Ectodermal cell (in vitro differentiated cells): ENCODE measurements around the gene PRRX1.

ENCODE experiments used
- H3K27ac ChIP-seq: 2 replicates; pipeline ENCODE4 v1.7.0; 2013; ENCODE audit warnings: mild to moderate bottlenecking, low read depth, low read length; ENCODE audit not compliant: insufficient read depth, poor library complexity, severe bottlenecking
- H3K27me3 ChIP-seq: 2 replicates; pipeline ENCODE4 v1.7.0; 2013; ENCODE audit warnings: mild to moderate bottlenecking, low read length; ENCODE audit not compliant: insufficient read depth, control insufficient read depth, poor library complexity, severe bottlenecking
- H3K36me3 ChIP-seq: one replicate; pipeline ENCODE4 v1.7.0; 2013; ENCODE audit warnings: low read length; ENCODE audit not compliant: control insufficient read depth, insufficient read depth
- H3K4me1 ChIP-seq: one replicate; pipeline ENCODE4 v1.7.0; 2013; ENCODE audit warnings: low read length; ENCODE audit not compliant: control insufficient read depth, insufficient read depth
- H3K4me3 ChIP-seq: 2 replicates; pipeline ENCODE4 v1.7.0; 2013; ENCODE audit warnings: low read depth, low read length, control low read depth; ENCODE audit not compliant: insufficient read depth
- H3K9me3 ChIP-seq: 2 replicates; pipeline ENCODE4 v1.7.0; 2013; ENCODE audit warnings: mild to moderate bottlenecking, low read length, moderate library complexity; ENCODE audit not compliant: control insufficient read depth
- WGBS, 2 experiments: methylation state at CpG; one replicate each; pipeline ENCODE4 v1.1.7; 2013; ENCODE audit warnings: missing lambda C conversion rate in 2 of 2; 5-methylcytosine and 5-hydroxymethylcytosine counted together

Gene PRRX1

DNA sequence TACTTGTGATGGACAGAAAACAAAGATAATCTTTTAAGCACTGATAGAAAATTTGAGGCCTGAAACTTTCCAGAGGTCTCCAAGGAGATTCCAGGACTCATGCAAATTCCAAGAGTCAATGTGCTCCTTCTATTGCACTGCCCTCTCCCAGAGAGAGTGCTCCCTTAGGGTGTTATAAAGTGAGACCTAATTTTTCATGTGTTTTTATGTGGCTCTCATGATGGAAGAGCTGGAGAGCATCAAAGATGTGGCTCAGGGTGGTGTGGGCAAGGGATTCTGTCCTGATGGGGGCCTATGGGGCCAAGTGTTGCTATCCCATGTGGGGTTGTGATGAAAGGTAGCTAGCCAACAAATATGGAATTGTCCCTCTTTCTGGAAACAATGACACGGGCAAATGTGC lies 101.3 kb downstream of the PRRX1 start:
- no peak overlapping the region for H3K4me3 ChIP-seq
- 95 to 100% methylated on average over 1 of the region's 1 CpG for WGBS, 2 experiments
- H3K9me3 ChIP-seq: no peaks in the 10 kb centered on the region
- H3K27me3 ChIP-seq: no peaks in the 10 kb centered on the region
- H3K4me1 ChIP-seq: no peaks in the 10 kb centered on the region
- H3K27ac ChIP-seq: no peak overlapping the region
- H3K36me3 ChIP-seq: no peaks in the 10 kb centered on the region

DNA sequence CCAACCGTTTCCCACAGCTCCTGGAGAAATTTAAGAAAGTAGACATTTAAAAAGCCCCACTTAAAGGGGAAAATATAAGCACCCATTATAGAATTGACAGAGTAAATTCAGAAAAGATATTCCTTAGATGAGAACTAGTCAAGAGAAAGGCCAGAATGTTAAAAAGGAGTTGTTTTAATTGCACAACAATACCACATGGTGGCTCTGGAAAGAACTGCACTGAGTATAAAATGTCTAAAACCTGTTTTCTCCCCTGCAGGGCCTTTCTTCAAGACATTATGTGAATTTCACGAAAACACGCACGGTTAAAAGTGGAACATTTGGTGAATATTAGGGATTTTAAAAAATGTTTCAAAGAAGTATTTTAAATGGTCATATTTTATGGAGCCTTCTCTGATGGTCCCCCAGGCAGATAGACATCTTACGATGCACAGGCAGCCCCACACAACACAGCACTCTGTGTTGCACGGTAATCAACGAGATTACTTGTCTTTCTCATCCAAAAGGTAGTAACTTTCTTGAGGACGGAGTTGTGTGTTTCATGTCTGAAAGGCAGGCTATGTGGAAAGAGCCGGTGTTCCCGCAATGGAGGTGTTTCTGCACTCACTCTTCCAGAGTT lies 101.9 kb downstream of the PRRX1 start:
- Histone ChIP-seq H3K36me3 (no peaks in the 10 kb centered on the region), H3K4me1 (no peaks in the 10 kb centered on the region), H3K27me3 (no peaks in the 10 kb centered on the region), H3K9me3 (no peaks in the 10 kb centered on the region), H3K27ac (no peak overlapping the region), H3K4me3 (no peak overlapping the region)
- WGBS, 2 experiments: 93 to 94% methylated on average over 10 of the region's 10 CpGs

DNA sequence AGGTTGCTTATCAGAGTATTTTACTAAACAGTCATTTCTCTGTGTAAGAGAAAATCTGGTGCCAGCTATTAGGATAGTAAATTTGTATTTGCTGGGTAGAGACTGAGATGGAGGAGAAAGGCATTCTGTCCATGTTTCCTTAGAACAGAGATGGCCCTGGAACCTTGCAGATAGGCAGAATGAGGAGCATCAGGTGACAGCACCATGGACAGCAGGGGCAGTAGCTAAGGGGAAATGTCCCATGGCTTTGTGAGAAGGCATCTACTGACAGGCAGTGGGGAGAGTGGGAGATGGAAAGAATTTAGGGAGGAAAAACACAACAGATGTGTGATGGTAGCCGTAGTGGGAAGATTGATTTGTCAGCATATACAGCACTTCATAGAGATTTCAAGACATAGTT lies 105.0 kb downstream of the PRRX1 start:
- Histone ChIP-seq H3K36me3 (no peaks in the 10 kb centered on the region), H3K4me3 (no peak overlapping the region), H3K27ac (no peak overlapping the region), H3K4me1 (no peaks in the 10 kb centered on the region), H3K27me3 (no peaks in the 10 kb centered on the region), H3K9me3 (no peaks in the 10 kb centered on the region)
- WGBS, 2 experiments: 88 to 94% methylated on average over 1 of the region's 1 CpG

DNA sequence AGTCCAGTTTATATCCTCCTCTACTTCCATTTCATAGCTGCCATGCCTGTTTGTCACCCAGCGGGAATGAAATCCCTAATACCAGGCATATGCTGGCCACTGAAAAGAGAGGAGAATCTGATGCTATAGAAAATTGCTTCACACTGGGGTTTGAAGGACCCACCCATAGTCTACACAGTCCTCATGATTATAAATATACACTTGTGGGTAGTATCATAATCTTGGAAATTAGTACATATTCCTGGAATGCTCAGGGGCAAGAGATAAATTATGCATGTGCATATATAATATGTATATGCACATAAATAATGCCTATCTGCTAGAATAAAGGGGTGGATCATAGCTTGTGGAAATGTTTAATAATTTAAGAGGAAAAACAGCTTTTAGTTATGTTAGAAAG lies 105.8 kb downstream of the PRRX1 start:
- 83 to 90% methylated on average over 1 of the region's 1 CpG for WGBS, 2 experiments
- Histone ChIP-seq H3K9me3 (no peaks in the 10 kb centered on the region), H3K4me1 (no peaks in the 10 kb centered on the region), H3K4me3 (no peak overlapping the region), H3K27ac (no peak overlapping the region), H3K36me3 (no peaks in the 10 kb centered on the region), H3K27me3 (no peaks in the 10 kb centered on the region)

DNA sequence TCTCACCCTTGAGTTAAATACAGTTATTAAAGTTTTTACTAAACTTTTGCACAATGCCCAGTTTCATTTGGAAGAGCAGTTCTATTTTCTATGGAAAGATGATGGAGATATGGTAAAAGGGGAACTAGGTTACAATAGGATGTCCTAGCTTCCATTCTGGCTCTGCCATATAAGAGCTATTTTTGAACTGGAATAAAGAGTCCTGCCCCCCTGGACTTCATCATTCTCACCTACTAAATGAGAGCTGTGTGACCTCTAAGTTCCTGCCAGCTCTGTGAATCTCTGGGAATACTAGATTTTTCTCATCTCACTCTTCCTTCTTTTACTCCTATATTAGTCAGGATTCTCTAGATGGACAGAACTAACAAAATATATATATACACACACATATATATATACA lies 106.3 kb downstream of the PRRX1 start:
- H3K36me3 ChIP-seq: no peaks in the 10 kb centered on the region
- no peaks in the 10 kb centered on the region for H3K9me3 ChIP-seq
- H3K4me1 ChIP-seq: no peaks in the 10 kb centered on the region
- H3K27ac ChIP-seq: no peak overlapping the region
- no peak overlapping the region for H3K4me3 ChIP-seq
- no peaks in the 10 kb centered on the region for H3K27me3 ChIP-seq

DNA sequence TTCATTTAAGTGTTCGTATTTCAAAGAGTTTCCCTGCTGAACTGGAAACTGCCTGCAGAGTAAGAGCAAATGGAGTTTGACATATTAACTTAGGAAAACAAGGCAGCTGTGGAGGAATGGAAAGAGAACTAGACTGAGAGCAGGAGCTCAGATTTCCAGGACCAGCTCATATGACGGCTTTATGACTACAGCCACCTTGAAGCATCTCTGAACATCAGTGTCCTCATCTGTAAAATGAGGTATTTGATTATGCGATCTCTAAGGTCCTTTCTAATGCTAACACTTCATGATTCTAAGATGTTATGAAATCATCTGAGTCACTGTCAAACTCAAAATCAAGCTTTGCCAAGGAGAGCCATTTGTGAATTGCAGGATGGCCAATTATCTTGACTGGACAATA lies 112.3 kb downstream of the PRRX1 start:
- Histone ChIP-seq H3K27ac (no peak overlapping the region), H3K36me3 (no peaks in the 10 kb centered on the region), H3K4me3 (no peak overlapping the region), H3K27me3 (no peaks in the 10 kb centered on the region), H3K4me1 (no peaks in the 10 kb centered on the region), H3K9me3 (no peaks in the 10 kb centered on the region)
- WGBS, 2 experiments: 88 to 93% methylated on average over 3 of the region's 3 CpGs

DNA sequence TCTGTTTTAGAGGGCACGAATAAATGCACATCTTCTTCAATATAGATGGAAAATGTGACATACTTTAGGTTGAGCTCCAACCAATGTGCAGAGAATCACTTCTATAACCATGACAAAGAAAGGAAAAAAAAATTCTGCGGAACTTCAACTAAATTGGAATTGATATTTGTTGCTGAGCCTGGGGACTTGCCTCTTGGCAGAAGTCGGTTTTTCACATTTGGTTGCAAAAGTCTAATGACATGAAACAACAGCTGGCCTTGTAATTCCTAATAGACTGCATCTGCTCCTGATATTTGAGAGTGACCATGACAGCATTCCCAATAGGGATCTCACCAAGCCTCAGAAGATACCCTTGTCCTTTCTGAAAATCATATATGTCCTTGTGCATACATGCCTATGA lies 112.8 kb downstream of the PRRX1 start:
- Histone ChIP-seq H3K4me1 (no peaks in the 10 kb centered on the region), H3K36me3 (no peaks in the 10 kb centered on the region), H3K27ac (no peak overlapping the region), H3K9me3 (no peaks in the 10 kb centered on the region), H3K4me3 (no peak overlapping the region), H3K27me3 (no peaks in the 10 kb centered on the region)
- 96 to 97% methylated on average over 2 to 3 of the region's 3 CpGs for WGBS, 2 experiments
